GM12892 (cell line): ENCODE data around the gene TCP11L2.

Experiments
- POLR2A ChIP-seq: IDR thresholded peaks from 2 replicates; pipeline ENCODE4 v1.6.1; 2011; ENCODE audit warnings: low read depth, low read length, control low read depth
- POLR2AphosphoS5 ChIP-seq: IDR thresholded peaks from 2 replicates; pipeline ENCODE4 v1.6.1; 2011; ENCODE audit warnings: low read depth, low read length, control low read depth
- TAF1 ChIP-seq: IDR thresholded peaks from 2 replicates; pipeline ENCODE4 v1.6.1; 2011; ENCODE audit warnings: low read depth, mild to moderate bottlenecking, control low read depth, low read length, borderline replicate concordance

DNA sequence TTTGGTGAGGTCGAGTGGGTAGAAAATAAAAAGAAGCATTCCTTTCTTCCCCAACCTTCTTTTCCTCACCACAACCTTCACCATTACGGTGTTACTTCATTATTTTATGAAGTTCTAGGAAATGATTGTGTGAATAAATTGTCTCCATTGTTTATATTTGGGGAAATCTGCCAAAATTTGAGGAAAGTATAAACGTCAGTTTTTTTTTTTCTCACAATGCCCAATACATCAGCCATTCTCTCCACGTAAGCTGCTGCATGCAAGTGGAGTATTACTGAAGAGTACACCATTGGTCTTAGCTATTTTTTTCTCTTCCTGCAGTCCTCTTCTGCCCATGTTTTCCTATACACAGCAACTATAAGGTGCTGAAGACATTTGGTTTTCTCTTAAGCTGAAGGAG is 45.9 kb downstream of the TCP11L2 start:
- TF ChIP-seq POLR2A (no peak), TAF1 (no peak), POLR2AphosphoS5 (no peak)
